ENCODE data around the gene HNRNPC. TPM values are rescaled to one million over a fixed set of nuclear protein-coding genes. Genes with fewer than 3 reads are reported as not detected.

HNRNPC gene
- total and polyA plus RNA-seq, 2 experiments from 2014 or later: 513 to 800 TPM

DNA sequence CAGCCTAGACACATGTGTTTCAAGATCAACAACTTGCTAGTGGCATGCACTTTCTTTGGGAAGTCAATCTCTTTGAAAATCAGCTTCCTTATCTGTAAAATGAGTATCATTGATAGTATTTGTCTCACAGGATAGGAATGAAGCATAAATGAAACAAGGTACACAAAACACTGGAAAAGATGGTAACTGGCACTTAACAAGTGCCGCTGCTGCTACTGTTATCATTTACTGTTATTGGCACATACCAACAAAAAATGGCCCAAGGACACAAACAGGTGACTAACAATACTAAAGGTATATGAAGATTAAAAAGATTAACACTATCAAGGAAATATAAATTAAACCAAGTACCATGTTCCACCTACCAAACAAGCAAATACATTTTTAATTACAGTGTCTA is 20.9 kb downstream of the HNRNPC start:
- H3K36me3 ChIP-seq (replicated peaks; ENCODE audit: insufficient read depth, low read depth): no peaks in the 10 kb centered on the region
- H3K9me3 ChIP-seq (ENCODE audit: low read depth): no peaks in the 10 kb centered on the region
- peaks cover 5% of the 10 kb centered on the region for H3K4me1 ChIP-seq (ENCODE audit: insufficient read depth)
- WGBS (ENCODE audit: low lambda C conversion rate, missing lambda C conversion rate): 100% methylated on average over 1 of the region's 1 CpG
- TF ChIP-seq EZH2 (IDR thresholded peaks at IDR 0.05; ENCODE audit: borderline replicate concordance) (no peak), EZH2phosphoT487 (IDR thresholded peaks at IDR 0.05; ENCODE audit: low read depth, severe bottlenecking, unreplicated experiment) (no peak)
- TF ChIP-seq, protein P1, sequence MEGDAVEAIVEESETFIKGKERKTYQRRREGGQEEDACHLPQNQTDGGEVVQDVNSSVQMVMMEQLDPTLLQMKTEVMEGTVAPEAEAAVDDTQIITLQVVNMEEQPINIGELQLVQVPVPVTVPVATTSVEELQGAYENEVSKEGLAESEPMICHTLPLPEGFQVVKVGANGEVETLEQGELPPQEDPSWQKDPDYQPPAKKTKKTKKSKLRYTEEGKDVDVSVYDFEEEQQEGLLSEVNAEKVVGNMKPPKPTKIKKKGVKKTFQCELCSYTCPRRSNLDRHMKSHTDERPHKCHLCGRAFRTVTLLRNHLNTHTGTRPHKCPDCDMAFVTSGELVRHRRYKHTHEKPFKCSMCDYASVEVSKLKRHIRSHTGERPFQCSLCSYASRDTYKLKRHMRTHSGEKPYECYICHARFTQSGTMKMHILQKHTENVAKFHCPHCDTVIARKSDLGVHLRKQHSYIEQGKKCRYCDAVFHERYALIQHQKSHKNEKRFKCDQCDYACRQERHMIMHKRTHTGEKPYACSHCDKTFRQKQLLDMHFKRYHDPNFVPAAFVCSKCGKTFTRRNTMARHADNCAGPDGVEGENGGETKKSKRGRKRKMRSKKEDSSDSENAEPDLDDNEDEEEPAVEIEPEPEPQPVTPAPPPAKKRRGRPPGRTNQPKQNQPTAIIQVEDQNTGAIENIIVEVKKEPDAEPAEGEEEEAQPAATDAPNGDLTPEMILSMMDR (IDR thresholded peaks at IDR 0.05; ENCODE audit: poor library complexity): no peak
- no peak overlapping the region for H3K4me3 ChIP-seq
- H4K20me1 ChIP-seq (ENCODE audit: insufficient read depth, poor library complexity, severe bottlenecking): peaks cover 100% of the 10 kb centered on the region
- no peak overlapping the region for H3K4me2 ChIP-seq
- H3K27ac ChIP-seq: no peak overlapping the region
- no peaks in the 10 kb centered on the region for H3K9me2 ChIP-seq (replicated peaks; ENCODE audit: insufficient read depth)
- peaks cover 100% of the 10 kb centered on the region for H3K79me2 ChIP-seq
- no peak for DNase-seq (ENCODE audit: low spot score)
- H3K27me3 ChIP-seq: no peaks in the 10 kb centered on the region
- H2AFZ ChIP-seq: no peak overlapping the region

DNA sequence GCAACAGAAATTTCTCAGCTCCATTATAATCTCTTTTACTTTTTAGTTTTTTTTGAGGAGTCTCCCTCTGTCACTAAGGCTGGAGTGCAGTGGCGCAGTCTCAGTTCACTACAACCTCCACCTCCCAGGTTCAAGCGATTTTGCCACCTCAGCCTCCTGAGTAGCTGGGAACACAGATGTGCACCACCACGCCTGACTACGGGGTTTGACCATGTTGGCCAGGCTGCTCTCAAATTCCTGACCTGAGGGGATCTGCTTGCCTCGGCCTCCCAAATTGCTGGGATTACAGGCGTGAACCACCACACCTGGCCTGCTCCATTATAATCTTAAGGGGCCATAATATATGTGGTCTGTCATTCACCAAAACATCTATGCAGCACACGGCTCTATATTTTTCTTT is 23.4 kb downstream of the HNRNPC start:
- Histone ChIP-seq H3K9me2 (replicated peaks; ENCODE audit: insufficient read depth) (no peaks in the 10 kb centered on the region), H3K4me3 (no peak overlapping the region), H3K9me3 (ENCODE audit: low read depth) (no peaks in the 10 kb centered on the region), H3K4me2 (no peak overlapping the region), H3K79me2 (peaks cover 99% of the 10 kb centered on the region), H3K36me3 (replicated peaks; ENCODE audit: insufficient read depth, low read depth) (no peaks in the 10 kb centered on the region), H3K27me3 (no peaks in the 10 kb centered on the region), H4K20me1 (ENCODE audit: insufficient read depth, poor library complexity, severe bottlenecking) (peaks cover 100% of the 10 kb centered on the region), H2AFZ (no peak overlapping the region), H3K4me1 (ENCODE audit: insufficient read depth) (peaks cover 5% of the 10 kb centered on the region), H3K27ac (no peak overlapping the region)
- TF ChIP-seq EZH2phosphoT487 (IDR thresholded peaks at IDR 0.05; ENCODE audit: low read depth, severe bottlenecking, unreplicated experiment): no peak
- no peak for TF ChIP-seq EZH2 (IDR thresholded peaks at IDR 0.05; ENCODE audit: borderline replicate concordance)
- TF ChIP-seq, protein P1 (IDR thresholded peaks at IDR 0.05; ENCODE audit: poor library complexity): no peak
- DNase-seq (ENCODE audit: low spot score): no peak
- 97% methylated on average over 7 of the region's 7 CpGs for WGBS (ENCODE audit: low lambda C conversion rate, missing lambda C conversion rate)

DNA sequence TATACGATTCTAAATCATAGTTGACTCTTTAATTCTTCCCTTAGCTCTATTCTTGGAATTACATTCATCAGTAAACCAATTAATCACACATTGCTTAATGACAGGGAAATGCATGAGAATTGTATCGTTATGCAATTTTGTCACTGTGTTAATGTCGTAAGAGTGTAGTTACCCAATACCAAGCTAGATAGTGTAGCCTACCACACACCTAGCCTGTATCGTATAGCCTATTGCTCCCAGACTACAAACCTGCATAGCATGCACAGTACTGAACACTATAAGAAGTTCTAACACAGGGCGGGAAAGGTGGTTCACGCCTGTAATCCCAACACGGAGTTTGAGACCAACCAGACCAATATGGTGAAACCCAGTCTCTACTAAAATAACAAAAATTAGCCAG is 24.7 kb downstream of the HNRNPC start:
- H4K20me1 ChIP-seq (ENCODE audit: insufficient read depth, poor library complexity, severe bottlenecking): peaks cover 100% of the 10 kb centered on the region
- DNase-seq (ENCODE audit: low spot score): no peak
- peaks cover 5% of the 10 kb centered on the region for H3K4me1 ChIP-seq (ENCODE audit: insufficient read depth)
- H3K4me3 ChIP-seq: no peak overlapping the region
- TF ChIP-seq EZH2 (IDR thresholded peaks at IDR 0.05; ENCODE audit: borderline replicate concordance) (no peak), EZH2phosphoT487 (IDR thresholded peaks at IDR 0.05; ENCODE audit: low read depth, severe bottlenecking, unreplicated experiment) (no peak)
- TF ChIP-seq, protein P1 (IDR thresholded peaks at IDR 0.05; ENCODE audit: poor library complexity): no peak
- H3K4me2 ChIP-seq: no peak overlapping the region
- 91% methylated on average over 7 of the region's 7 CpGs for WGBS (ENCODE audit: low lambda C conversion rate, missing lambda C conversion rate)
- H3K27ac ChIP-seq: no peak overlapping the region
- peaks cover 99% of the 10 kb centered on the region for H3K79me2 ChIP-seq
- H3K9me2 ChIP-seq (replicated peaks; ENCODE audit: insufficient read depth): no peaks in the 10 kb centered on the region
- H3K27me3 ChIP-seq: no peaks in the 10 kb centered on the region
- no peak overlapping the region for H2AFZ ChIP-seq
- no peaks in the 10 kb centered on the region for H3K36me3 ChIP-seq (replicated peaks; ENCODE audit: insufficient read depth, low read depth)
- H3K9me3 ChIP-seq (ENCODE audit: low read depth): no peaks in the 10 kb centered on the region
